ENCODE measurements around the gene INPP5B.

GRCh38 chr1:37851782-37852210 lies 95.1 kb downstream of the INPP5B start:
- TF ChIP-seq CTCF (conservative IDR thresholded peaks at IDR 0.05; ENCODE audit: low read depth in 2 of 2) (no peak), POLR2AphosphoS5 (IDR thresholded peaks at IDR 0.05; ENCODE audit: low read depth) (no peak), ZNF331 (CRISPR knock-in tag; IDR thresholded peaks at IDR 0.05; ENCODE audit: low read depth) (no peak), ETS1 (IDR thresholded peaks at IDR 0.05) (no peak), EZH2 (IDR thresholded peaks at IDR 0.05; ENCODE audit: low read depth, unreplicated experiment) (no peak), REST (IDR thresholded peaks at IDR 0.05; ENCODE audit: unreplicated experiment) (no peak), CREB1 (CRISPR knock-in tag; IDR thresholded peaks at IDR 0.05; ENCODE audit: low read depth) (no peak), STAT1 (IDR thresholded peaks at IDR 0.05; ENCODE audit: unreplicated experiment) (no peak), EZH2phosphoT487 (IDR thresholded peaks at IDR 0.05; ENCODE audit: unreplicated experiment) (no peak), ZNF462 (CRISPR knock-in tag; IDR thresholded peaks at IDR 0.05) (no peak), ZNF114 (CRISPR knock-in tag; IDR thresholded peaks at IDR 0.05) (no peak), JUNB (IDR thresholded peaks at IDR 0.05; ENCODE audit: unreplicated experiment) (no peak), NANOG (IDR thresholded peaks at IDR 0.05; ENCODE audit: borderline replicate concordance) (no peak)
